Astrocyte of the cerebellum (primary cell): Measurements from ENCODE around the gene EMCN.
"Not testable (repeated sequence)": the region's sequence is repeated elsewhere in the genome, so short reads cannot be mapped to it uniquely, and the experiment has no call there.

Experiments
- DNase-seq: peaks from one replicate; pipeline ENCODE4 v3.0.0-alpha.2; 2011; ENCODE audit warnings: low read depth
- H3K4me3 ChIP-seq: 2 replicates; pipeline ENCODE4 v1.5.1; 2011; ENCODE audit warnings: mild to moderate bottlenecking, low read depth, low read length, moderate library complexity
- CTCF ChIP-seq: IDR thresholded peaks from 2 replicates; pipeline ENCODE4 v1.5.1; 2012; ENCODE audit warnings: low read length, low read depth, moderate library complexity, mild to moderate bottlenecking; ENCODE audit errors: missing control alignments
- in situ Hi-C: cut with HindIII; loops from 2 replicates; pipeline ENCODE4 v1.10.0; 2017; ENCODE audit warnings: low sequenced_read_pairs

EMCN gene

GRCh38 chr4:100420571-100420970 lies 97.3 kb downstream of the EMCN start:
- TF ChIP-seq CTCF: no peak
- no peak for DNase-seq
- in situ Hi-C loops: no loop called here
- H3K4me3 ChIP-seq: no peak overlapping the region

- H3K4me3 ChIP-seq: no peak overlapping the region
- no peak for TF ChIP-seq CTCF
- no peak for DNase-seq
Observed at GRCh38 chr4:100417565-100417964, 100.3 kb downstream of the EMCN start.

GRCh38 chr4:100414016-100414790 lies 103.6 kb downstream of the EMCN start:
- in situ Hi-C loops: no loop called here
- TF ChIP-seq CTCF: no peak
- DNase-seq: no peak
- no peak overlapping the region for H3K4me3 ChIP-seq

More at GRCh38 chr4:100417565-100417964, 100.3 kb downstream of the EMCN start:
- in situ Hi-C loops: no loop called here

GRCh38 chr4:100391863-100392262 lies 126.0 kb downstream of the EMCN start:
- peak; percentile 84 for DNase-seq
- H3K4me3 ChIP-seq: no peak overlapping the region
- in situ Hi-C loops: no loop called here
- TF ChIP-seq CTCF: no peak

- H3K4me3 ChIP-seq: no peak overlapping the region
- no peak for TF ChIP-seq CTCF
- no peak for DNase-seq
- in situ Hi-C loops: no loop called here
Observed at GRCh38 chr4:100391086-100391485, 126.7 kb downstream of the EMCN start.

GRCh38 chr4:100386270-100386669 lies 131.6 kb downstream of the EMCN start:
- TF ChIP-seq CTCF: no peak
- in situ Hi-C loops: no loop called here

GRCh38 chr4:100380401-100380800 lies 137.4 kb downstream of the EMCN start:
- DNase-seq, H3K4me3 ChIP-seq, in situ Hi-C loops: not testable (repeated sequence)

More at GRCh38 chr4:100386270-100386669, 131.6 kb downstream of the EMCN start:
- no peak for DNase-seq
- no peak overlapping the region for H3K4me3 ChIP-seq
